OCI-LY7 (cell line): ENCODE data around the gene SLC37A1. TPM values are rescaled to one million over a fixed set of nuclear protein-coding genes. Genes with fewer than 3 reads are reported as not detected.
"Not testable (repeated sequence)": the region's sequence is repeated elsewhere in the genome, so short reads cannot be mapped to it uniquely, and the experiment has no call there.

Experiments
- BruUV-seq: library from RNA; stranded (reverse); fragments of 400-500 nt; replicated peaks from 2 replicates; lab custom pipeline; 2021; lab: Mats Ljungman, UMichigan
- CTCF ChIA-PET: fragments of 300-600 bp; sonication (Branson Sonifier 250); formaldehyde crosslinking; loops from one replicate; lab custom pipeline; 2022; ENCODE audit warnings: antibody characterized with exemption; ENCODE audit not compliant: unreplicated experiment; lab: Charles Lee
- POLR2A ChIA-PET: fragments of 300-600 bp; sonication (Branson Sonifier 250); formaldehyde crosslinking; loops from one replicate; lab custom pipeline; 2022; ENCODE audit warnings: antibody characterized with exemption; lab: Charles Lee
- DNase-seq: peaks from one replicate; pipeline ENCODE4 v3.0.0-alpha.2; 2015; ENCODE audit warnings: low spot score
- H2AFZ ChIP-seq: fragments of 200-600 bp; sonication (generic), shearing (Covaris generic); 2 replicates; pipeline ENCODE4 v1.6.1; 2014; ENCODE audit warnings: mild to moderate bottlenecking, antibody characterized with exemption, low read length, moderate library complexity
- H3K27ac ChIP-seq: fragments of 200-600 bp; sonication (generic); 2 replicates; pipeline ENCODE4 v1.5.1; 2014; ENCODE audit warnings: mixed run types, low read depth, mild to moderate bottlenecking, moderate library complexity, low read length, inconsistent platforms; ENCODE audit not compliant: poor library complexity, severe bottlenecking
- H3K36me3 ChIP-seq: fragments of 200-600 bp; sonication (generic); 2 replicates; pipeline ENCODE4 v1.6.1; 2014; ENCODE audit warnings: mild to moderate bottlenecking, antibody characterized with exemption, low read length, moderate library complexity, mixed read lengths; ENCODE audit not compliant: insufficient read depth
- H3K4me1 ChIP-seq: fragments of 200-600 bp; sonication (generic); 2 replicates; pipeline ENCODE4 v1.5.1; 2014; ENCODE audit warnings: mild to moderate bottlenecking, low read length; ENCODE audit not compliant: insufficient read depth, poor library complexity, severe bottlenecking
- H3K4me2 ChIP-seq: fragments of 200-600 bp; sonication (generic); 2 replicates; pipeline ENCODE4 v1.6.1; 2014; ENCODE audit warnings: mild to moderate bottlenecking, low read length
- H3K4me3 ChIP-seq: fragments of 200-600 bp; sonication (generic); 2 replicates; pipeline ENCODE4 v1.5.1; 2014; ENCODE audit warnings: mild to moderate bottlenecking, low read depth, low read length; ENCODE audit not compliant: poor library complexity, severe bottlenecking
- H3K79me2 ChIP-seq: fragments of 200-600 bp; sonication (generic); 2 replicates; pipeline ENCODE4 v1.6.1; 2016; ENCODE audit warnings: low read depth, mild to moderate bottlenecking, low read length, moderate library complexity, mixed read lengths; ENCODE audit not compliant: insufficient read depth
- H3K9me2 ChIP-seq: fragments of 200-600 bp; sonication (generic); 2 replicates; pipeline ENCODE4 v1.6.1; 2016; ENCODE audit warnings: mild to moderate bottlenecking, low read length, mixed read lengths; ENCODE audit not compliant: insufficient read depth
- H3K9me3 ChIP-seq: fragments of 200-600 bp; sonication (generic); 2 replicates; pipeline ENCODE4 v1.6.1; 2014; ENCODE audit warnings: mild to moderate bottlenecking, mixed run types, low read length, mixed read lengths
- H4K20me1 ChIP-seq: fragments of 200-600 bp; sonication (generic); 2 replicates; pipeline ENCODE4 v1.6.1; 2014; ENCODE audit warnings: mild to moderate bottlenecking, antibody characterized with exemption, low read length, moderate library complexity, mixed read lengths; ENCODE audit not compliant: insufficient read depth
- CTCF ChIP-seq: fragments of 200-600 bp; sonication (generic); conservative IDR thresholded peaks from 2 replicates; pipeline ENCODE4 v1.5.1; 2014; ENCODE audit warnings: mild to moderate bottlenecking, antibody characterized with exemption, low read length, moderate library complexity, mixed read lengths
- EZH2phosphoT487 ChIP-seq: fragments of 200-600 bp; sonication (generic); IDR thresholded peaks from 2 replicates; pipeline ENCODE4 v1.6.1; 2018; ENCODE audit warnings: low read depth, borderline replicate concordance, mild to moderate bottlenecking, mixed run types, antibody characterized with exemption, low read length, moderate library complexity, mixed read lengths
- intact Hi-C: fragments of 100-400 bp; cut with micrococcal nuclease; formaldehyde crosslinking; loops from one replicate; pipeline ENCODE4 v1.10.0; 2022; ENCODE audit not compliant: unreplicated experiment
- total RNA-seq, 2 experiments: library from RNA; depleted of rRNA in 1 of 2; stranded (reverse); fragments of >200 nt in 1 of 2; shearing (Covaris generic) in 1 of 2; gene quantifications; 2 replicates each; pipeline ENCODE4 v1.2.3, GENCODE V29; 2014 to 2022

SLC37A1 gene
- total RNA-seq, 2 experiments from 2014 or later: 22.5 to 27.6 TPM

- CTCF ChIA-PET: no interaction called here
- no peaks in the 10 kb centered on the region for H3K36me3 ChIP-seq
- no peaks in the 10 kb centered on the region for H3K4me1 ChIP-seq
- H3K4me3 ChIP-seq: no peak overlapping the region
- intact Hi-C loops: no loop called here
- H3K79me2 ChIP-seq: no peaks in the 10 kb centered on the region
- no peak overlapping the region for H3K4me2 ChIP-seq
- no peaks in the 10 kb centered on the region for H4K20me1 ChIP-seq
- DNase-seq: no peak
- no TSS peak for BruUV-seq
- POLR2A ChIA-PET: no interaction called here
- H3K9me3 ChIP-seq: no peaks in the 10 kb centered on the region
- no peak overlapping the region for H2AFZ ChIP-seq
- TF ChIP-seq EZH2phosphoT487 (no peak), CTCF (no peak)
- H3K9me2 ChIP-seq: no peaks in the 10 kb centered on the region
- no peak overlapping the region for H3K27ac ChIP-seq
Measured at GRCh38 chr21:42624936-42625335, 111.3 kb downstream of the SLC37A1 start.

- no peak overlapping the region for H3K4me2 ChIP-seq
- TF ChIP-seq EZH2phosphoT487 (no peak), CTCF (no peak)
- no peaks in the 10 kb centered on the region for H3K36me3 ChIP-seq
- no peak overlapping the region for H2AFZ ChIP-seq
- no peaks in the 10 kb centered on the region for H3K9me3 ChIP-seq
- no peaks in the 10 kb centered on the region for H3K79me2 ChIP-seq
- H3K9me2 ChIP-seq: no peaks in the 10 kb centered on the region
- POLR2A ChIA-PET: no interaction called here
- H3K4me3 ChIP-seq: no peak overlapping the region
- no peak for DNase-seq
- H3K4me1 ChIP-seq: no peaks in the 10 kb centered on the region
- CTCF ChIA-PET: interaction anchor here (0.6 kb wide), 1 partner anchor 217 kb away, joined by 3 read pairs; no protein-coding TSS in a partner anchor
- no TSS peak for BruUV-seq
- intact Hi-C loops: no loop called here
- H4K20me1 ChIP-seq: no peaks in the 10 kb centered on the region
- H3K27ac ChIP-seq: no peak overlapping the region
Measured at GRCh38 chr21:42626171-42626570, 112.5 kb downstream of the SLC37A1 start.

GRCh38 chr21:42627527-42628289, 114.1 kb downstream of the SLC37A1 start:
- no peak for TF ChIP-seq CTCF
- no peak for TF ChIP-seq EZH2phosphoT487
- Histone ChIP-seq H3K9me3 (no peaks in the 10 kb centered on the region), H3K4me3 (no peak overlapping the region), H3K9me2 (no peaks in the 10 kb centered on the region), H3K4me2 (no peak overlapping the region), H4K20me1 (no peaks in the 10 kb centered on the region), H2AFZ (no peak overlapping the region), H3K27ac (no peak overlapping the region), H3K4me1 (no peaks in the 10 kb centered on the region), H3K36me3 (no peaks in the 10 kb centered on the region), H3K79me2 (no peaks in the 10 kb centered on the region)
- CTCF ChIA-PET: no interaction called here
- DNase-seq: no peak
- intact Hi-C loops: no loop called here
- BruUV-seq: no TSS peak
- POLR2A ChIA-PET: no interaction called here

GRCh38 chr21:42628466-42629061, 114.9 kb downstream of the SLC37A1 start:
- DNase-seq, H3K79me2 ChIP-seq, H3K36me3 ChIP-seq, H2AFZ ChIP-seq, BruUV-seq, H3K4me1 ChIP-seq, H3K27ac ChIP-seq, H3K9me3 ChIP-seq, H3K9me2 ChIP-seq, H3K4me3 ChIP-seq, intact Hi-C loops, H4K20me1 ChIP-seq, CTCF ChIA-PET, POLR2A ChIA-PET, H3K4me2 ChIP-seq: not testable (repeated sequence)
